AG09319 (cell line): ENCODE results near the gene SH3GLB1.

Source experiments
- DNase-seq: peaks from one replicate; pipeline ENCODE4 v3.0.0-alpha.2; 2010; ENCODE audit warnings: low read depth; ENCODE audit errors: extremely low read depth
- CTCF ChIP-seq: IDR thresholded peaks from 2 replicates; pipeline ENCODE4 v1.5.1; 2011; ENCODE audit warnings: low read depth, mild to moderate bottlenecking, inconsistent platforms, low read length, moderate library complexity

The SH3GLB1 gene

GRCh38 chr1:86739648-86740509, 35.5 kb downstream of the SH3GLB1 start:
- no peak for TF ChIP-seq CTCF
- DNase-seq: no peak

DNA sequence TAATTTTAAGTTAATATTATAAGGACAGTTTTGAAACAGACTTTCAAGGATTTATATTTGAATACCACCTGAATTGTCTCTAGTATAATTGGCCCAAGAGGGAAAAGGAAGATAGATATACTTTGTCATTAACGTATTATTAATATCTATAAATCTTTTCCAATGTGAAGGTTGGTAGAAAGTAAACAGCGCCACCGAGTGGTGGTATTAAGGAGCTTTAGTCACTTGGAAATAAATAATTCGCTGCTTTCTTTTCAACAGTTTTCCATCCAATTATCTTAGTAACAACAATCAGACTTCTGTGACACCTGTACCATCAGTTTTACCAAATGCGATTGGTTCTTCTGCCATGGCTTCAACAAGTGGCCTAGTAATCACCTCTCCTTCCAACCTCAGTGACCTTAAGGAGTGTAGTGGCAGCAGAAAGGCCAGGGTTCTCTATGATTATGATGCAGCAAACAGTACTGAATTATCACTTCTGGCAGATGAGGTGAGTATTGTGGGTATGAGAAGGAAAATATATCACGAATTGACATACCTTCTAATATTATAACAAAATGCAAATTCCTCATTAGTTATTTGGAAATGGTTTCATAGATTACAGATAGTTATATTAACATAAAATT, 37.7 kb downstream of the SH3GLB1 start:
- peak; percentile 44 for TF ChIP-seq CTCF
- no peak for DNase-seq

- no peak for DNase-seq
- TF ChIP-seq CTCF: no peak
Observed at GRCh38 chr1:86747304-86747703, 42.9 kb downstream of the SH3GLB1 start.

DNA sequence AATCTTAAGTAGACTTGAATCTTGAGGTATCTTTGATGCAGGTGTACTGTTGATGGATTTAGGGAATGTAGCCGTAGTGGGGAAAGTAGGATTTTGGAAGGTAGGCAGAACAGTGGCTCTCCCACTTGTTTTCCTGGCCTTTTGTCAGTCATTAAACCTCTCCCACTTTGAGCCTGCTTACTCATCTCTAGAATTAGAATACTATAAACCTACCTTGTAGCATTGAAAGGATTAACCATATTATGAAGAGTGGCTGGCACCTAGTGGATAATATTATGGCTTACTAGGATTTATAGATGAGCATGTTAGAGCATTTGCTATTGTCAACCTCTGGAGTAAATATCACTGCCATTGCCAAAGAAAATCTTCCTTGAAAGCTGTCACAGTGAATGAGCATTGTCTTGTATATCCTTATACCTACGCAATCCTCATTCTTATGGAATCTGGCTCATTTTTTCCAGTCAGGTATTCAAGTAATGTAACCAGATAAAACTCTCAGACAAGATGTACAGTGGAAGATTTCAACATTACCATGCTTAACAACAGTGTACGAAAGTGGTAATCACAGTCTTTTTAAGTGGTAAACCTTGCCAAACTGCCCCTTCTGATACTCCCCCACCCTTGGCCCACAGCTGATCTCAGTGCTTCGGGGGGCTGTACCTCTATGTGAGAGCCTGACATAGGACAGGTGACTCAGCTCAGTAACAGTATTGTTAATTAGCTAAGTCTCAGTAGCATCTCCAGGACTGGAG, 44.4 kb downstream of the SH3GLB1 start:
- DNase-seq: no peak
- TF ChIP-seq CTCF: no peak

DNA sequence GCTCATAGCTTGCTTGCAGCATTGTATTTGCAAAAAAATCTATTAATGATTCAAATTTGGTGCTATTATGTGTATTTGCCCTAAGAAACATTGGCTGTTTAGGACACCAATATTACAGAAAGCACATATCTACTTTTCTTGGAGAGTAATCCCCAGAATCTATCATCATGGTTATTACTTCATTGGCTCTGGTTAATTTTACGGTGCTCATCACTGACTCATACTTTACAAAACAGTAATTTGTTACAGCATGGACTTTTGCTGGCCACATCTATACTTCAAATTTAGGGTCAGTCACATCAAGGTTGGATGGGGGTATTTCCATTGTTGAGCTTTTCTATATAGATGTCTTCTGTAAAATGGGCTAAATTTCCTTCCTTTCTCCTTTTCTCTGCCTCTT, 45.7 kb downstream of the SH3GLB1 start:
- no peak for DNase-seq
- no peak for TF ChIP-seq CTCF

GRCh38 chr1:86750530-86750929, 46.2 kb downstream of the SH3GLB1 start:
- DNase-seq: no peak
- no peak for TF ChIP-seq CTCF

GRCh38 chr1:86751923-86752322, 47.5 kb downstream of the SH3GLB1 start:
- no peak for TF ChIP-seq CTCF
- no peak for DNase-seq
